H1 (cell line): ENCODE data around the gene OR2T5. TPM values are rescaled to one million over a fixed set of nuclear protein-coding genes. Genes with fewer than 3 reads are reported as not detected.
"Not testable (repeated sequence)": the region's sequence is repeated elsewhere in the genome, so short reads cannot be mapped to it uniquely, and the experiment has no call there.

Source experiments
- CTCF ChIA-PET: fragments of 300-600 bp; sonication (Branson Sonifier 250); formaldehyde crosslinking; loops from one replicate; lab custom pipeline; 2021; ENCODE audit not compliant: partially characterized antibody; lab: Charles Lee
- POLR2A ChIA-PET: fragments of 300-600 bp; sonication (Branson Sonifier 250); formaldehyde crosslinking; loops from one replicate; lab custom pipeline; 2021; ENCODE audit warnings: inconsistent platforms; ENCODE audit not compliant: partially characterized antibody; lab: Charles Lee
- DNase-seq, 2 experiments: peaks; one replicate each; pipeline versions ENCODE4 v3.0.0 to v3.0.0-alpha.2; 2010 to 2022; ENCODE audit warnings: low spot score in 2 of 2, low read depth in 1 of 2, mixed read lengths in 1 of 2
- FAIRE-seq: peaks from 2 replicates; lab custom pipeline; 2011; peaks lifted over from hg19 to GRCh38; lab: Jason Lieb, UNC
- H2AFZ ChIP-seq: 2 replicates; pipeline ENCODE4 v1.8.1; 2012; ENCODE audit warnings: low read length, inconsistent platforms
- H2AK5ac ChIP-seq: 2 replicates; pipeline ENCODE4 v1.6.1; 2013; ENCODE audit warnings: low read depth, low read length
- H2BK120ac ChIP-seq: replicated peaks from 2 replicates; pipeline ENCODE3; 2013; ENCODE audit warnings: low read depth, low read length, inconsistent platforms
- H2BK12ac ChIP-seq: 2 replicates; pipeline ENCODE4 v1.6.1; 2013; ENCODE audit warnings: low read depth, low read length
- H2BK15ac ChIP-seq: 2 replicates; pipeline ENCODE4 v1.6.1; 2013; ENCODE audit warnings: low read length
- H2BK20ac ChIP-seq: 2 replicates; pipeline ENCODE4 v1.6.1; 2013; ENCODE audit warnings: low read length
- H2BK5ac ChIP-seq: 2 replicates; pipeline ENCODE4 v1.6.1; 2013; ENCODE audit warnings: low read depth, low read length
- H3K14ac ChIP-seq: 2 replicates; pipeline ENCODE4 v1.6.1; 2013; ENCODE audit warnings: inconsistent platforms; ENCODE audit not compliant: insufficient read length
- H3K18ac ChIP-seq: 2 replicates; pipeline ENCODE4 v1.6.1; 2013; ENCODE audit warnings: low read length; ENCODE audit errors: extremely low read depth
- H3K23ac ChIP-seq: 2 replicates; pipeline ENCODE4 v1.6.1; 2013; ENCODE audit warnings: inconsistent platforms; ENCODE audit not compliant: insufficient read length
- H3K23me2 ChIP-seq: 2 replicates; pipeline ENCODE4 v1.6.1; 2013; ENCODE audit warnings: low read depth, low read length
- H3K27ac ChIP-seq: 2 replicates; pipeline ENCODE4 v1.6.1; 2011; ENCODE audit warnings: low read depth, low read length, inconsistent platforms
- H3K27me3 ChIP-seq, 4 experiments: replicated peaks in 1 of 4; 1 replicate in 1 of 4; 2 replicates in 3 of 4; pipeline versions ENCODE4 v1.6.1 to v1.8.1; 2011 to 2013; ENCODE audit warnings: low read length in 3 of 4, mild to moderate bottlenecking in 3 of 4, inconsistent platforms in 2 of 4, mixed read lengths in 2 of 4, moderate library complexity in 1 of 4; ENCODE audit not compliant: control insufficient read depth in 3 of 4, insufficient read depth in 3 of 4; ENCODE audit errors: extremely low read depth in 1 of 4
- H3K36me3 ChIP-seq, 4 experiments: 2 replicates each; pipeline versions ENCODE4 v1.6.1 to v1.8.1; 2011 to 2013; ENCODE audit warnings: mild to moderate bottlenecking in 4 of 4, low read length in 3 of 4, moderate library complexity in 2 of 4, control low read depth in 1 of 4, inconsistent platforms in 1 of 4; ENCODE audit not compliant: insufficient read depth in 4 of 4, control insufficient read depth in 2 of 4
- H3K4ac ChIP-seq: replicated peaks from 2 replicates; pipeline ENCODE3; 2013; ENCODE audit warnings: low read length, low read depth, mixed read lengths, inconsistent platforms; ENCODE audit not compliant: insufficient read length
- H3K4me1 ChIP-seq, 4 experiments: replicated peaks in 1 of 4; 1 replicate in 1 of 4; 2 replicates in 3 of 4; pipeline versions ENCODE4 v1.6.1 to v1.8.1; 2011 to 2013; ENCODE audit warnings: low read length in 3 of 4, inconsistent platforms in 2 of 4, mixed read lengths in 1 of 4; ENCODE audit not compliant: insufficient read depth in 4 of 4, control insufficient read depth in 3 of 4
- H3K4me2 ChIP-seq, 2 experiments: 2 replicates each; pipeline versions ENCODE4 v1.6.1 to v1.8.1; 2011 to 2013; ENCODE audit warnings: low read depth in 2 of 2, low read length in 2 of 2, control low read depth in 1 of 2, inconsistent platforms in 1 of 2, mild to moderate bottlenecking in 1 of 2; ENCODE audit not compliant: insufficient read depth in 1 of 2
- H3K4me3 ChIP-seq, 4 experiments: fragments of 200-600, 300-600 bp in 1 of 4; sonication (generic), shearing (Covaris generic), sonication (Bioruptor Twin) in 1 of 4; 2 replicates each; pipeline versions ENCODE4 v1.5.1 to v1.8.1; 2011 to 2016; ENCODE audit warnings: low read length in 4 of 4, low read depth in 3 of 4, control low read depth in 2 of 4, inconsistent platforms in 2 of 4, mild to moderate bottlenecking in 2 of 4, mixed read lengths in 1 of 4, moderate library complexity in 1 of 4; ENCODE audit not compliant: insufficient read depth in 2 of 4; ENCODE audit errors: extremely low read depth in 1 of 4
- H3K56ac ChIP-seq: replicated peaks from 2 replicates; pipeline ENCODE3; 2013; ENCODE audit warnings: low read depth, mild to moderate bottlenecking, mixed read lengths, low read length, inconsistent platforms; ENCODE audit not compliant: insufficient read length
- H3K79me1 ChIP-seq: 2 replicates; pipeline ENCODE4 v1.6.1; 2013; ENCODE audit warnings: low read depth, low read length, control low read depth
- H3K79me2 ChIP-seq, 2 experiments: 2 replicates each; pipeline versions ENCODE4 v1.6.1 to v1.8.1; 2012 to 2013; ENCODE audit warnings: low read length in 2 of 2, mild to moderate bottlenecking in 2 of 2, inconsistent platforms in 1 of 2; ENCODE audit not compliant: insufficient read depth in 2 of 2, control insufficient read depth in 1 of 2
- H3K9ac ChIP-seq, 4 experiments: replicated peaks in 1 of 4; 1 replicate in 1 of 4; 2 replicates in 3 of 4; pipeline versions ENCODE4 v1.6.1 to v1.8.1; 2011 to 2013; ENCODE audit warnings: low read depth in 3 of 4, low read length in 3 of 4, control low read depth in 2 of 4, mild to moderate bottlenecking in 2 of 4, moderate library complexity in 2 of 4, inconsistent platforms in 1 of 4; ENCODE audit errors: extremely low read depth in 1 of 4
- H3K9me3 ChIP-seq, 2 experiments: 2 replicates each; pipeline versions ENCODE4 v1.6.1 to v1.8.1; 2012 to 2013; ENCODE audit warnings: mild to moderate bottlenecking in 2 of 2, moderate library complexity in 2 of 2, control low read depth in 1 of 2, inconsistent platforms in 1 of 2, low read depth in 1 of 2, low read length in 1 of 2, mixed read lengths in 1 of 2; ENCODE audit not compliant: insufficient read depth in 2 of 2
- H4K20me1 ChIP-seq, 2 experiments: replicated peaks in 1 of 2; 2 replicates each; pipeline versions ENCODE3 to v1.8.1; 2011 to 2013; ENCODE audit warnings: inconsistent platforms in 2 of 2, low read length in 2 of 2, mild to moderate bottlenecking in 1 of 2; ENCODE audit not compliant: insufficient read depth in 2 of 2, control insufficient read depth in 1 of 2
- H4K5ac ChIP-seq: 2 replicates; pipeline ENCODE4 v1.6.1; 2013; ENCODE audit warnings: low read length, low read depth, mixed read lengths, inconsistent platforms; ENCODE audit not compliant: insufficient read length
- H4K8ac ChIP-seq: 2 replicates; pipeline ENCODE4 v1.8.0; 2013; ENCODE audit warnings: mild to moderate bottlenecking, moderate library complexity, low read length, inconsistent platforms; ENCODE audit not compliant: insufficient read depth; ENCODE audit errors: extremely low read depth
- H4K91ac ChIP-seq: replicated peaks from 2 replicates; pipeline ENCODE3; 2013; ENCODE audit warnings: low read length, mixed read lengths, inconsistent platforms; ENCODE audit not compliant: insufficient read length
- WGBS, 2 experiments: shearing (Covaris generic) in 1 of 2; methylation state at CpG; one replicate each; pipeline versions ENCODE4 v1.1.6 to v1.1.7; 2013 to 2015; ENCODE audit warnings: low lambda C conversion rate in 2 of 2, mixed read lengths in 2 of 2, inconsistent platforms in 1 of 2, low coverage in 1 of 2, missing lambda C conversion rate in 1 of 2; ENCODE audit not compliant: insufficient replicate concordance in 2 of 2, insufficient coverage in 1 of 2, insufficient read length in 1 of 2; ENCODE audit errors: extremely low coverage in 1 of 2, missing lambda C conversion rate in 1 of 2; 5-methylcytosine and 5-hydroxymethylcytosine counted together
- polyA plus RNA-seq, 7 experiments: library from polyadenylated mRNA; depleted of rRNA in 3 of 7; stranded (reverse) in 5 of 7; unstranded in 2 of 7; fragments of >200 nt in 5 of 7; fragments of 200-250 nt in 2 of 7; gene quantifications; 1 replicate in 5 of 7; 2 replicates in 1 of 7; 4 replicates in 1 of 7; pipeline versions ENCODE4 v1.2.1 to v1.2.3, GENCODE V29; 2011 to 2013; ENCODE audit warnings: missing spikeins in 2 of 7, mixed read lengths in 2 of 7
- total RNA-seq: library from RNA; stranded (reverse); fragmentation: NEBNext Ultra II Directional; extraction: Animal tissue kit (Norgen Biotek cat#: 25700); gene quantifications from 2 replicates; pipeline ENCODE4 v1.2.1, GENCODE V29; 2021

The OR2T5 gene
- total and polyA plus RNA-seq, 2 of the 8 experiments (the other 6 are each of a cell fraction or from before 2014, with no cell fraction given) = not detected

- H3K18ac ChIP-seq, POLR2A ChIA-PET, H3K14ac ChIP-seq, H3K27ac ChIP-seq, H3K79me2 ChIP-seq, H4K5ac ChIP-seq, H3K56ac ChIP-seq, DNase-seq, H3K79me1 ChIP-seq, H3K4me3 ChIP-seq, H3K23me2 ChIP-seq, H4K91ac ChIP-seq, H2BK20ac ChIP-seq, H3K27me3 ChIP-seq, H2BK12ac ChIP-seq, CTCF ChIA-PET, H4K8ac ChIP-seq, H2AFZ ChIP-seq, H3K36me3 ChIP-seq, H3K23ac ChIP-seq, H2BK15ac ChIP-seq, H3K9me3 ChIP-seq, H4K20me1 ChIP-seq, H3K4me1 ChIP-seq, H3K4ac ChIP-seq, H2AK5ac ChIP-seq, H2BK5ac ChIP-seq, H3K9ac ChIP-seq, FAIRE-seq, H3K4me2 ChIP-seq, H2BK120ac ChIP-seq: not testable (repeated sequence)
- 78% methylated on average over 1 of the region's 2 CpGs; no CpG with 5 or more reads in 1 of the 2 experiments for WGBS, 2 experiments
Observed at GRCh38 chr1:248500305-248501035, 12.1 kb downstream of the OR2T5 start.

DNA sequence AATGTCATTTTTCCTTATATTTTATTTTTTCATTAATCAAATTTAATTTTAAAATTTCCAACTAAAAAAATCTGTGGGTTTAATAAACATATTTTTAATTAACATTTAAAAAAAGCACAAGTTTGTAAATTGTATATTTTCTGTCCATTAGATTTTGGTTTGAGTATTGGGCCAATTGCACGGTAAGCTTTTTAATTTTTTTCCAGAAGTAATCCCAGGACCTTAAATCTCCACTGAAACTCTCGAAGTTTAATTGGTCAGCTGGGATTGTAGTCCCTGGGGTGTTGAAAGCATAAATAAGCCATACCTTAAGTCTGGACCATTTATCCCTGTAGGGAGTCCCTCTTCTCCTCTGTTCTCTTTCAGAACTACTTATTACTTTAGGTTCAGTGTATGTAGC lies 19.4 kb downstream of the OR2T5 start, which contains the start of gene OR2G6:
Gene OR2G6, plus strand, starts transcription at position 301 of the 400 bp plus-strand sequence. CDS start 13,574 bp downstream, outside the sequence.
- H2BK20ac ChIP-seq, H3K23me2 ChIP-seq, H3K79me2 ChIP-seq, H3K18ac ChIP-seq, H3K79me1 ChIP-seq, H4K91ac ChIP-seq, H3K4ac ChIP-seq, DNase-seq, H3K56ac ChIP-seq, H4K5ac ChIP-seq, H3K9ac ChIP-seq, H3K9me3 ChIP-seq, H2AK5ac ChIP-seq, H3K27me3 ChIP-seq, H2BK15ac ChIP-seq, H3K23ac ChIP-seq, CTCF ChIA-PET, H3K27ac ChIP-seq, H3K4me1 ChIP-seq, H2BK120ac ChIP-seq, H2BK5ac ChIP-seq, POLR2A ChIA-PET, H3K36me3 ChIP-seq, H3K4me2 ChIP-seq, H3K14ac ChIP-seq, H4K8ac ChIP-seq, H2BK12ac ChIP-seq, H3K4me3 ChIP-seq, H2AFZ ChIP-seq, H4K20me1 ChIP-seq: not testable (repeated sequence)
- no CpG with 5 or more reads among the region's 2 CpGs for WGBS, 2 experiments
- FAIRE-seq = peak; percentile 50
